HL-60 (cell line): Measurements from ENCODE around the gene CCDC43.

ENCODE experiments used
- CTCF ChIP-seq: IDR thresholded peaks from one replicate; pipeline ENCODE4 v1.5.1; 2011; ENCODE audit warnings: low read length, control low read depth, inconsistent platforms; ENCODE audit not compliant: insufficient read depth
- POLR2AphosphoS5 ChIP-seq: IDR thresholded peaks from 2 replicates; pipeline ENCODE4 v1.6.1; 2012; ENCODE audit warnings: low read depth

- TF ChIP-seq POLR2AphosphoS5 (peak; percentile 55), CTCF (no peak)
Observed at GRCh38 chr17:44708401-44709263, 19.1 kb upstream of the CCDC43 start, which contains the start of gene DBF4B.
